Stimulated activated naive CD8-positive, alpha-beta T cell treated with anti-CD3 and anti-CD28 coated beads, Interleukin-15, Interleukin-2, amounts not matched to agents 100 ng/mL and 50 ng/mL, for 24 hours (primary cell): ENCODE results near the gene HLF.

Experiments used
- H3K27ac Mint-ChIP-seq: one replicate; pipeline ENCODE4 v1.8.0; 2021; ENCODE audit warnings: mild to moderate bottlenecking, mixed read lengths
- H3K27me3 Mint-ChIP-seq: one replicate; pipeline ENCODE4 v1.8.0; 2021; ENCODE audit warnings: mixed read lengths
- H3K36me3 Mint-ChIP-seq: one replicate; pipeline ENCODE4 v1.8.0; 2021; ENCODE audit warnings: low read depth, mixed read lengths
- H3K4me1 Mint-ChIP-seq: one replicate; pipeline ENCODE4 v1.8.0; 2021; ENCODE audit warnings: low read depth, mixed read lengths
- H3K4me3 Mint-ChIP-seq: one replicate; pipeline ENCODE4 v1.8.0; 2021; ENCODE audit warnings: mild to moderate bottlenecking, mixed read lengths
- H3K9me3 Mint-ChIP-seq: one replicate; pipeline ENCODE4 v1.8.0; 2021; ENCODE audit warnings: mixed read lengths

Gene HLF

GRCh38 chr17:55332296-55333041 is 67.7 kb downstream of the HLF start:
- Mint-ChIP-seq H3K36me3 (no peaks in the 10 kb centered on the region), H3K27me3 (peaks cover 12% of the 10 kb centered on the region), H3K9me3 (no peaks in the 10 kb centered on the region), H3K4me3 (no peak overlapping the region), H3K4me1 (peaks cover 4% of the 10 kb centered on the region), H3K27ac (no peak overlapping the region)

GRCh38 chr17:55334285-55334684 is 69.5 kb downstream of the HLF start:
- Mint-ChIP-seq H3K4me3 (no peak overlapping the region), H3K9me3 (no peaks in the 10 kb centered on the region), H3K4me1 (peaks cover 4% of the 10 kb centered on the region), H3K36me3 (no peaks in the 10 kb centered on the region), H3K27me3 (peaks cover 21% of the 10 kb centered on the region), H3K27ac (no peak overlapping the region)

- no peak overlapping the region for H3K4me3 Mint-ChIP-seq
- peaks cover 28% of the 10 kb centered on the region for H3K27me3 Mint-ChIP-seq
- no peaks in the 10 kb centered on the region for H3K9me3 Mint-ChIP-seq
- no peak overlapping the region for H3K27ac Mint-ChIP-seq
- H3K4me1 Mint-ChIP-seq: peaks cover 11% of the 10 kb centered on the region
- H3K36me3 Mint-ChIP-seq: no peaks in the 10 kb centered on the region
Observed at GRCh38 chr17:55334881-55335540, 70.3 kb downstream of the HLF start.

GRCh38 chr17:55335625-55336024 is 70.9 kb downstream of the HLF start:
- Mint-ChIP-seq H3K4me1 (peaks cover 14% of the 10 kb centered on the region), H3K4me3 (no peak overlapping the region), H3K36me3 (no peaks in the 10 kb centered on the region), H3K27me3 (peaks cover 28% of the 10 kb centered on the region), H3K27ac (no peak overlapping the region), H3K9me3 (no peaks in the 10 kb centered on the region)

- Mint-ChIP-seq H3K36me3 (no peaks in the 10 kb centered on the region), H3K9me3 (no peaks in the 10 kb centered on the region), H3K27ac (no peak overlapping the region), H3K4me1 (peaks cover 14% of the 10 kb centered on the region), H3K4me3 (no peak overlapping the region), H3K27me3 (peaks cover 28% of the 10 kb centered on the region)
Observed at GRCh38 chr17:55336426-55336825, 71.7 kb downstream of the HLF start.

GRCh38 chr17:55340176-55340575 is 75.4 kb downstream of the HLF start:
- peaks cover 36% of the 10 kb centered on the region for H3K4me1 Mint-ChIP-seq
- H3K36me3 Mint-ChIP-seq: no peaks in the 10 kb centered on the region
- peaks cover 31% of the 10 kb centered on the region for H3K27me3 Mint-ChIP-seq
- H3K27ac Mint-ChIP-seq: no peak overlapping the region
- no peaks in the 10 kb centered on the region for H3K9me3 Mint-ChIP-seq
- no peak overlapping the region for H3K4me3 Mint-ChIP-seq

GRCh38 chr17:55340686-55341085 is 75.9 kb downstream of the HLF start:
- Mint-ChIP-seq H3K27me3 (peaks cover 31% of the 10 kb centered on the region), H3K27ac (no peak overlapping the region), H3K36me3 (no peaks in the 10 kb centered on the region), H3K9me3 (no peaks in the 10 kb centered on the region), H3K4me1 (peaks cover 36% of the 10 kb centered on the region), H3K4me3 (no peak overlapping the region)

- Mint-ChIP-seq H3K27me3 (peaks cover 24% of the 10 kb centered on the region), H3K4me3 (no peak overlapping the region), H3K9me3 (peaks cover 2% of the 10 kb centered on the region), H3K4me1 (peaks cover 36% of the 10 kb centered on the region), H3K27ac (no peak overlapping the region), H3K36me3 (no peaks in the 10 kb centered on the region)
Observed at GRCh38 chr17:55341432-55341831, 76.7 kb downstream of the HLF start.

GRCh38 chr17:55342800-55343585 is 78.2 kb downstream of the HLF start:
- Mint-ChIP-seq H3K9me3 (peaks cover 4% of the 10 kb centered on the region), H3K4me3 (no peak overlapping the region), H3K27ac (no peak overlapping the region), H3K4me1 (peaks cover 40% of the 10 kb centered on the region), H3K36me3 (no peaks in the 10 kb centered on the region), H3K27me3 (peaks cover 26% of the 10 kb centered on the region)

- H3K36me3 Mint-ChIP-seq: no peaks in the 10 kb centered on the region
- peaks cover 21% of the 10 kb centered on the region for H3K27me3 Mint-ChIP-seq
- peaks cover 49% of the 10 kb centered on the region for H3K4me1 Mint-ChIP-seq
- no peak overlapping the region for H3K27ac Mint-ChIP-seq
- H3K4me3 Mint-ChIP-seq: no peak overlapping the region
- peaks cover 4% of the 10 kb centered on the region for H3K9me3 Mint-ChIP-seq
Observed at GRCh38 chr17:55343900-55344513, 79.2 kb downstream of the HLF start.

- H3K4me3 Mint-ChIP-seq: no peak overlapping the region
- no peaks in the 10 kb centered on the region for H3K36me3 Mint-ChIP-seq
- peaks cover 4% of the 10 kb centered on the region for H3K9me3 Mint-ChIP-seq
- H3K27me3 Mint-ChIP-seq: peaks cover 17% of the 10 kb centered on the region
- H3K27ac Mint-ChIP-seq: no peak overlapping the region
- H3K4me1 Mint-ChIP-seq: peaks cover 48% of the 10 kb centered on the region
Observed at GRCh38 chr17:55344514-55344997, 79.8 kb downstream of the HLF start.

- no peak overlapping the region for H3K4me3 Mint-ChIP-seq
- peaks cover 4% of the 10 kb centered on the region for H3K9me3 Mint-ChIP-seq
- H3K27ac Mint-ChIP-seq: no peak overlapping the region
- no peaks in the 10 kb centered on the region for H3K36me3 Mint-ChIP-seq
- peaks cover 11% of the 10 kb centered on the region for H3K27me3 Mint-ChIP-seq
- peaks cover 43% of the 10 kb centered on the region for H3K4me1 Mint-ChIP-seq
Observed at GRCh38 chr17:55345132-55345531, 80.4 kb downstream of the HLF start.

- H3K4me1 Mint-ChIP-seq: peaks cover 39% of the 10 kb centered on the region
- no peaks in the 10 kb centered on the region for H3K36me3 Mint-ChIP-seq
- peaks cover 4% of the 10 kb centered on the region for H3K9me3 Mint-ChIP-seq
- H3K4me3 Mint-ChIP-seq: no peak overlapping the region
- no peak overlapping the region for H3K27ac Mint-ChIP-seq
- H3K27me3 Mint-ChIP-seq: peaks cover 10% of the 10 kb centered on the region
Observed at GRCh38 chr17:55346658-55347057, 81.9 kb downstream of the HLF start.

GRCh38 chr17:55347341-55347740 is 82.6 kb downstream of the HLF start:
- peaks cover 10% of the 10 kb centered on the region for H3K27me3 Mint-ChIP-seq
- H3K4me1 Mint-ChIP-seq: peaks cover 36% of the 10 kb centered on the region
- H3K4me3 Mint-ChIP-seq: no peak overlapping the region
- no peaks in the 10 kb centered on the region for H3K36me3 Mint-ChIP-seq
- H3K27ac Mint-ChIP-seq: no peak overlapping the region
- H3K9me3 Mint-ChIP-seq: peaks cover 4% of the 10 kb centered on the region
